HFFc6 (cell line): ENCODE data around the gene COTL1. TPM values are rescaled to one million over a fixed set of nuclear protein-coding genes. Genes with fewer than 3 reads are reported as not detected.
A peak's percentile ranks its signal among the peaks of the same experiment; 100 is the strongest.

Experiments used
- DNase-seq: peaks from one replicate; pipeline ENCODE4 v3.0.0-alpha.2; 2018
- H3K27ac Mint-ChIP-seq: 2 replicates; pipeline ENCODE4 v1.8.0; 2020; ENCODE audit warnings: mild to moderate bottlenecking, mixed read lengths
- H3K27me3 Mint-ChIP-seq: 2 replicates; pipeline ENCODE4 v1.8.0; 2021; ENCODE audit warnings: mild to moderate bottlenecking, moderate library complexity, mixed read lengths; ENCODE audit not compliant: insufficient read depth
- H3K36me3 Mint-ChIP-seq: 2 replicates; pipeline ENCODE4 v1.8.0; 2021; ENCODE audit warnings: low read depth, mixed read lengths
- H3K4me1 Mint-ChIP-seq: 2 replicates; pipeline ENCODE4 v1.8.0; 2020; ENCODE audit warnings: low read depth, mixed read lengths
- H3K4me3 Mint-ChIP-seq: 2 replicates; pipeline ENCODE4 v1.8.0; 2020; ENCODE audit warnings: mild to moderate bottlenecking, moderate library complexity, mixed read lengths
- H3K9me3 Mint-ChIP-seq: 2 replicates; pipeline ENCODE4 v1.8.0; 2020; ENCODE audit warnings: mild to moderate bottlenecking, mixed read lengths
- total RNA-seq, 6 experiments: library from RNA; stranded (reverse); fragmentation: NEBNext Ultra II Directional; extraction: Animal tissue kit (Norgen Biotek cat#: 25700); gene quantifications; 2 replicates in 1 of 6; 3 replicates in 5 of 6; pipeline ENCODE4 v1.2.3, GENCODE V29; 2021
- TF ChIP-seq, protein P1 (sequence below): fragments of 200-600 bp; sonication (generic); IDR thresholded peaks from 2 replicates; pipeline ENCODE4 v1.5.0; 2021; ENCODE audit warnings: antibody characterized with exemption, mild to moderate bottlenecking

The COTL1 gene
- total RNA-seq, 6 experiments from 2014 or later, result 580 to 681 (median 632) TPM

DNA sequence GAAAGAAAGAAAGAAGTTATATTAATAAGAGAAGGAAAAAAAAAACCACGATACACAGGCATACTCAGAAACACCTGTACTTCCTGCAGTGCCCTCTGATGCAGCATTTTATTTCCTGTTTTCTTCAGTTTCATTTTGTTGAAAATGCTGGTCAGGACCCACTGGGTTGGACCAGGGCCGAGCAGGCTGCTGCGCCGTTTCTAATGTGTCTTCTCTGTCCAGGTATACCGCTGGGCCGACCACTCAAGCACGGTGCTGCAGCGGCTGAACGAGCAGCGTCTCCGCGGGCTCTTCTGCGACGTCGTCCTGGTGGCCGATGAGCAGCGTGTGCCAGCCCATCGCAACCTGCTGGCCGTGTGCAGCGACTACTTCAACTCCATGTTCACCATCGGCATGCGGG lies 38.8 kb upstream of the COTL1 start:
- Mint-ChIP-seq H3K4me1 (peaks cover under 1% of the 10 kb centered on the region; the same call in 1 of the 2 replicates), H3K9me3 (no peaks in the 10 kb centered on the region), H3K4me3 (no peak overlapping the region), H3K36me3 (peaks cover 18% of the 10 kb centered on the region), H3K27me3 (peaks cover 4% of the 10 kb centered on the region), H3K27ac (no peak overlapping the region)
- TF ChIP-seq, protein P1, sequence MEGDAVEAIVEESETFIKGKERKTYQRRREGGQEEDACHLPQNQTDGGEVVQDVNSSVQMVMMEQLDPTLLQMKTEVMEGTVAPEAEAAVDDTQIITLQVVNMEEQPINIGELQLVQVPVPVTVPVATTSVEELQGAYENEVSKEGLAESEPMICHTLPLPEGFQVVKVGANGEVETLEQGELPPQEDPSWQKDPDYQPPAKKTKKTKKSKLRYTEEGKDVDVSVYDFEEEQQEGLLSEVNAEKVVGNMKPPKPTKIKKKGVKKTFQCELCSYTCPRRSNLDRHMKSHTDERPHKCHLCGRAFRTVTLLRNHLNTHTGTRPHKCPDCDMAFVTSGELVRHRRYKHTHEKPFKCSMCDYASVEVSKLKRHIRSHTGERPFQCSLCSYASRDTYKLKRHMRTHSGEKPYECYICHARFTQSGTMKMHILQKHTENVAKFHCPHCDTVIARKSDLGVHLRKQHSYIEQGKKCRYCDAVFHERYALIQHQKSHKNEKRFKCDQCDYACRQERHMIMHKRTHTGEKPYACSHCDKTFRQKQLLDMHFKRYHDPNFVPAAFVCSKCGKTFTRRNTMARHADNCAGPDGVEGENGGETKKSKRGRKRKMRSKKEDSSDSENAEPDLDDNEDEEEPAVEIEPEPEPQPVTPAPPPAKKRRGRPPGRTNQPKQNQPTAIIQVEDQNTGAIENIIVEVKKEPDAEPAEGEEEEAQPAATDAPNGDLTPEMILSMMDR, result no peak
- DNase-seq, result no peak

DNA sequence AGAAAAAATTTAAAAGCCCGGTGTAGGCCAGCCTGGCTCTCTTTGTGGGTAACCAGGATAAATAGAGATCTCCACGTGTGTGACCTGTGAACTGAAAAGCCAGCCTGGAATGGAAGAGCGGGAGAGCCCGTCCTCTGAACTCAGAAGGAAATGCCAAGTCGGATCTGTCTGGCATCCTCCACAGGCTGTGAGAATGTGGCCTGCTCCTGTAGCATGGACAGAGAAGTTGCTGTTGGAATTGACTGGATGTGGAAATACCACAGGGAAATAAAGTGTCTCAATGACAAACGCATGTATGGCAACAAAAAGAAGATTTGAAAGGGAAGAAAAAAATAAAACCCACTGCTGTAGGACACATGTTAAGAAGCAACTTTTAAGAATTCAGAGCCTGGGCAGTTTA lies 37.1 kb upstream of the COTL1 start:
- TF ChIP-seq, protein P1, result no peak
- Mint-ChIP-seq H3K36me3 (peaks cover 33% of the 10 kb centered on the region), H3K9me3 (no peaks in the 10 kb centered on the region), H3K27ac (no peak overlapping the region), H3K27me3 (peaks cover 4% of the 10 kb centered on the region), H3K4me3 (no peak overlapping the region), H3K4me1 (peaks cover 17% of the 10 kb centered on the region)
- no peak for DNase-seq

DNA sequence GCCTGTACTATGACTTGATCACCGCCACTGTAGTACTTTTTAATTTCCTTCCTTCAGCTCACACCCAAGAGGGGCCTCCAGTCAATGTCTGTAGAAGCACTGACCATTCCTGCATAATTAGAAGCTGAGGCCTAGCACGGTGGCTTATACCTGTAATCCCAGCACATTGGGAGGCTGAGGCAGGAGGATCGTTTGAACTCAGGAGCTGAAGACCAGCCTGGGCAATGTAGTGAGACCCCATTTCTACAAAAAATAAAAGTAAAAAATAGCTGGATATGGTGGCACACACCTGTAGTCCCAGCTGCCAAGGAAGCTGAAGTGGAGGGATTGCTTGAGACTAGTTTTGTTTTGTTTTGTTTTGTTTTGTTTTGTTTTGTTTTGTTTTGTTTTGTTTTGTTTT lies 36.4 kb upstream of the COTL1 start:
- Mint-ChIP-seq H3K27ac (no peak overlapping the region), H3K27me3 (peaks cover 4% of the 10 kb centered on the region), H3K4me1 (peaks cover 25% of the 10 kb centered on the region), H3K36me3 (peaks cover 33% of the 10 kb centered on the region), H3K9me3 (no peaks in the 10 kb centered on the region), H3K4me3 (no peak overlapping the region)
- TF ChIP-seq, protein P1, result no peak
- DNase-seq, result no peak

DNA sequence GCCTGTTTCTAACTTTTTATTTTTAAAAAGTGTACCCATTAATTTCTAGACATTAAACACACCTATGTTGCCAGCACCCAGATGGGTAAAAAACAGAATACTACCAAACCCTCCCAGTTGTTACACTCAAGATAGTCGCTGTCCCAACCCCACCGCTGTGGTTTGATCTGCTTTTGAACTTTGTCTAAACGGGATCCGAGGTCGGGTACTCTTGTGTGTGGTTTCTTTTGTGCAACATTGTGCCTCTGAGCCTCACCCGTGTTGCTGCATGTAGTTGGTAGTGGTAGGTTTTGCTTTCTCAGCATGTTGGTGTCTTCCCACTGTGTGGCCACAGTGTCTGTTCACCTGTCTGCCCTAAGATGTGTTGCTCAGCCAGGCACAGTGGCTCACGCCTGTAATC lies 34.7 kb upstream of the COTL1 start:
- Mint-ChIP-seq H3K36me3 (peaks cover 24% of the 10 kb centered on the region), H3K27me3 (peaks cover 4% of the 10 kb centered on the region), H3K4me3 (no peak overlapping the region), H3K9me3 (no peaks in the 10 kb centered on the region), H3K4me1 (peaks cover 32% of the 10 kb centered on the region), H3K27ac (no peak overlapping the region)
- TF ChIP-seq, protein P1, result no peak
- DNase-seq, result no peak

DNA sequence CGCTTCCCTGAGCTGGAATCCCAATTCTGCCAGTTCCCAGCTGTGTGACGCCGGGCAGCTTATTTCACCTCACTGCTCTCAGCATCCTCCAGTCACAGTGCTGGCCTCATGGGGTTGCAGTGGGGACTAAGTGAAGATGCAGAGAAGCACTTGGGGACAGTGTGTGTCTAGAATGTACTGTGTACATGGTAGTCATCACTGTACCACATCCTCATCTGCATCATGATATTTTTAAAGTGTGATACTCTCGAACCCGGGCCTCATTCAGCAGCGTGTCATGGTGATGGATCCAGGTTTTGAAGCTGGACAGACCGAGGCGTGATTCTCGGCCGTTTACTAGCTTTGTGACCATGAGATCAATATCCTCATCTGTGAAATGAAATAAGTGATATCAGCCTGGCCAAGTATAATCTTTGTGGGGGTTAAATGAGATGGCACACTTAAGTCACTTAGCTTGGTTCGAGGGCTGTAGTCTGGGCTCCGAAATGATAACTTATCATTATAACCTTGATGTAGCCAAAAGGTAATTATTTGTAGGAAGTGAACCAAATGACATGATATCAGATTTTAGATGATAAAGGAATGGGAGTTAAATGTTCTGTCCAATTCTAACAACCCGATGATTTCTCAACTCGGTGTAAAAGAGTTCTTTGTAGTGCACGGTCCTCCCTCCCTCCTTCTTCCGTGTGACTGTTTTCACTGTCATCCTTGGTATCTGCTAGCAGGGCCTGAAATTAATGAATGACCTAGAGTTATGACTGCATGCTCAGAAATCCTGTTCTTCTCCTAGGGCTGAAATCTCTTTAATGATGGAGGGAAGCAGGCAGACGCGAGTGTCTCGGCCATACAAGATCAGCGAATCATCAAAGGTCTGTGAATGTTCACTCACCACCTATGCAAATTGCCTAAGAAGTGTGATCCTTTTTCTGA lies 32.4 kb upstream of the COTL1 start:
- H3K27ac Mint-ChIP-seq, result peak overlapping the region; percentile 83
- H3K4me3 Mint-ChIP-seq, result peak overlapping the region; percentile 76

More for the DNA sequence above, 32.4 kb upstream of the COTL1 start:
- Mint-ChIP-seq H3K4me1 (peaks cover 34% of the 10 kb centered on the region), H3K36me3 (peaks cover 23% of the 10 kb centered on the region), H3K9me3 (no peaks in the 10 kb centered on the region), H3K27me3 (peaks cover 2% of the 10 kb centered on the region; the same call in 1 of the 2 replicates)
- DNase-seq, result peak; percentile 85
- TF ChIP-seq, protein P1, result no peak
